ENCODE results near the gene GOLGA6L9. TPM values are rescaled to one million over a fixed set of nuclear protein-coding genes. Genes with fewer than 3 reads are reported as not detected.
"Not testable (repeated sequence)": the region's sequence is repeated elsewhere in the genome, so short reads cannot be mapped to it uniquely, and the experiment has no call there.

GOLGA6L9 gene
- total RNA-seq, 3 donors from 2014 or later = 3.4 to 5.0 (median 3.9) TPM

DNA sequence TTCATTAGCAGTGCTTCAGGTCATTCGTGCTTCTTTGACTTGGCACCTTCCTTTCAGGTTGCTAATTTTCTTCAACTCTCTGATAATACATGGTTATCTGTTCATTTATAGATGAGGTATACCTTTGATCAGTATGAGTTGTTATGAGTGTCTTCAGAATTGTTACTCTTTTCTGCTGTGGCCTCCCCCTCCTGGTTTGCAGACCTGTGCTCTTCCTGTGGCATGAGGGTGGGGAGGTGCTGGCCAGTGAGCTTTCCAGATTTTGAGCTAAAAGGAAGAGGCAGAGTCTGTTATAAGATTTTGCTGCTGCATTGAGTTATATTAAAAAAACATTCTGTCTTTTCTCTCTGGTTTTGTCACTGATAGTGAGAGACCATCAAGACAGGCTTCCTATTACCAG lies 30.8 kb upstream of the GOLGA6L9 start:
- TF ChIP-seq CTCF (IDR thresholded peaks at IDR 0.05) = no peak
- no peak for ATAC-seq
- intact Hi-C loops (cut with DNase I, micrococcal nuclease) = no loop called here

DNA sequence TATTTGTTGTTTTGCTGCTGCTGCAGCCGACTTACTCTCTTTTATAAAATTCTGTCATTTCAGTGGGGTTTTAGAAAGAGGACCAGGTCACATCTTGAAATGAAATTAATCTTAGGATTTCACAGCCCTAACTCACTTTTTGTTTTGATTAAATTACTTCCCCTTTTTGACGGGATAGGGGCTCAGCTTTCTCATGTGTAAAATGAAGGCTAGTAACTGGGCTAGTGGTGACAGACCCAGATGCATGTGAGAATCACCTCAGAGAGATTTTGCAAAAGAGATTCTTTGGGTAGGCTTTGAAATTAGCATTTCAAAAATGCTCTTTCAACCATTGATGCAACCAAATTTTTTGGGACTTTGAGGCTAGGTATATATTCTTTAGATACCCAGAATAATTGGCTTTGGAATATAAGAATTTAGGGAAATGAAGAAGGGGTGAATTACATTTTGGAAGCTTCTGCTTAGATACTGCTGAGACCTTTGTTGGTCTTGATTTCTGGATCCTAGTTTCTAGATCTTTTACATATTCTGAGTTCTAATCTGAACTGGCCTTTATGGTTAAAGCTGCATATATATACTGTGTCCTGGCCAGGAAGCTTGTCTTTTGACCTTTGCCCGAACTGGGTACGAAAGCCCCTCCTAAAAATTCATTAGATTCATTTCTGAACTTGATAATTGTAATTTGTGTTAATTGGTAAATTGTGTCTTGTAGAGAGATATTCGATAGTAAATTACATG lies 30.1 kb upstream of the GOLGA6L9 start:
- H3K4me3 ChIP-seq; H3K36me3 ChIP-seq (ENCODE audit: low read depth); H3K4me1 ChIP-seq (ENCODE audit: low read depth); ATAC-seq; H3K9me3 ChIP-seq; intact Hi-C loops (cut with DNase I, micrococcal nuclease); DNase-seq: not testable (repeated sequence)

More for the DNA sequence above, 30.8 kb upstream of the GOLGA6L9 start:
- no peaks in the 10 kb centered on the region for H3K36me3 ChIP-seq (ENCODE audit: low read depth)
- no peak for DNase-seq
- no peak overlapping the region for H3K4me3 ChIP-seq
- no peaks in the 10 kb centered on the region for H3K9me3 ChIP-seq
- no peaks in the 10 kb centered on the region for H3K4me1 ChIP-seq (ENCODE audit: low read depth)

DNA sequence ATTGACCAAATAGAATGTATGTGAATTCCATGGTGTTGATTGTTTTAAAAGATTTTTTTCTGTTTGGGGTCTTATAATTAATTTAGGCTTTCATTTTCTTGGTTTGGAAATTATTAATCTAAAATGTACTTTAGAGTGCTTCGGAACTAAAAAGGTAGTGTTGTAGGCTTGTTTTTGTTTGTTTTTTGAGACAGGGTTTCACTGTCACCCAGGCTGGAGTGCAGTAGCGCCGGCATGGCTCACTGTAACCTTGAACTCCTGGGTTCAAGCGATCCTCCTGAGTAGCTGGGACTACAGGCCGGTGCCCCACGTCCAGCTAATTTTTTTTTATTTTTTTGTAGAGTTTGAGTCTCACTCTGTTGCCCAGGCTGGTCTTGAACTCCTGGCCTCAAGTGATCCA lies 27.7 kb upstream of the GOLGA6L9 start:
- H3K4me3 ChIP-seq; H3K36me3 ChIP-seq (ENCODE audit: low read depth); H3K4me1 ChIP-seq (ENCODE audit: low read depth); H3K9me3 ChIP-seq; ATAC-seq; intact Hi-C loops (cut with DNase I, micrococcal nuclease); DNase-seq: not testable (repeated sequence)

- intact Hi-C loops (cut with DNase I, micrococcal nuclease); ATAC-seq; DNase-seq; H3K4me3 ChIP-seq; H3K4me1 ChIP-seq (ENCODE audit: low read depth); H3K36me3 ChIP-seq (ENCODE audit: low read depth); H3K9me3 ChIP-seq: not testable (repeated sequence)
These were observed 27.3 kb upstream of the GOLGA6L9 start for GRCh38 chr15:82402341-82402740.

DNA sequence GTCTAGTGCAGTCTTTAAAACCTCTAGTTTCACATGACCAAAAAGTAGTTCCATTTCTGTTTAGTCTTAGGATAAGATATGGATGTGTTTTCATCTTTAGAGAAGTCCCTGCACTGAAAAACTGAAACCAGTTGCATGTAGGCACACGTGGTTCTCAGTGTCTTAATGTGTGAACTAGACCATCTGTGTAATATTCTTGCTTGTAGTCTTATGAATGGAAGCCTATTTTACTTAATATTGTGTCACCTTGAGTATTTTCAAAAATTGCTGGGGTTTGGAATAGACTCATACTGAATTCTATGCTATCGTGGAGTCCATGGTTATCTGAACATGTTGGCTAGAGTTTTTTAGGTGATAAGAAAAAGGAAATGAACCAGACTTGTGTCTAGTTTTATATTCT lies 23.4 kb upstream of the GOLGA6L9 start:
- ATAC-seq; H3K36me3 ChIP-seq (ENCODE audit: low read depth); H3K4me3 ChIP-seq; H3K4me1 ChIP-seq (ENCODE audit: low read depth); intact Hi-C loops (cut with DNase I, micrococcal nuclease); H3K9me3 ChIP-seq; DNase-seq: not testable (repeated sequence)

DNA sequence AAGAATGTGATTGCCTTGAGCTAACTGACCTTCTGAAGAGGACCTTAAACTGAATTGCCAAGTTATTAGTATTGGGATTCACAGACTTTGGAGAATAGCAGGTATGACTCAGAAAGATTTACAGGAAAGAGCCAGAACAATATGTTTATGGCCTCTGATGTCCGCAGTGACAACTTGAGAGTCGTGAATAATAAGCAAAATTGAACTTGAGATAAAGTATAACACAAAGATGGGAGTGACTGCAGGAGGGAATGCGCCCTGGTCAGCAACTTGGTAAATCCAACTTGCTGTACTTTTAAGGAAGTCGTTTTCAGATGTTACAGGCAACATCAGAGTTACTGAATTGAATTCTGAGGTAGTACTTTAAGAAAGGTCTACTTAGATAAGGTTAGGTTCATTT lies 19.3 kb upstream of the GOLGA6L9 start:
- intact Hi-C loops (cut with DNase I, micrococcal nuclease); DNase-seq; H3K4me1 ChIP-seq (ENCODE audit: low read depth); H3K9me3 ChIP-seq; ATAC-seq; H3K4me3 ChIP-seq; H3K36me3 ChIP-seq (ENCODE audit: low read depth): not testable (repeated sequence)

DNA sequence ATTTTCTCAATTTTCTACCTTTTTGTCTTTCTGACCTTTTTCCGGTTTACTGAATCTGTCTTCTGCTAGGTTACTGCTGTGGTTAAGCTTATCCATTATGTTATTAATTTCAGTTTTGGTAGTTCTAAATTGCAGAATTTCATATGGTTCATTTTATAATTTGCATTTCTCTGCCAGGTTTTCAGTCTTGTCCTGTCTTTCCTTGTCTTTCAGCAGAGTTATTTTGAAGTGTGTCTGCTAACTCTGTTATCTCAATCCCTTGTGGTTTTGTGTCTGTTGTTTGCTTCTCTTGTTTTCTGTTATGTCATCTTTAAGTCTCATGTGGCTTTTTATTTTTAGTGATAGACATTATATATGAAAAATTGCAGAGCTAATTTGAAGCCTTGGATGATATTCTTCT lies 18.0 kb upstream of the GOLGA6L9 start:
- H3K9me3 ChIP-seq; H3K4me3 ChIP-seq; H3K4me1 ChIP-seq (ENCODE audit: low read depth); ATAC-seq; intact Hi-C loops (cut with DNase I, micrococcal nuclease); H3K36me3 ChIP-seq (ENCODE audit: low read depth); DNase-seq: not testable (repeated sequence)

DNA sequence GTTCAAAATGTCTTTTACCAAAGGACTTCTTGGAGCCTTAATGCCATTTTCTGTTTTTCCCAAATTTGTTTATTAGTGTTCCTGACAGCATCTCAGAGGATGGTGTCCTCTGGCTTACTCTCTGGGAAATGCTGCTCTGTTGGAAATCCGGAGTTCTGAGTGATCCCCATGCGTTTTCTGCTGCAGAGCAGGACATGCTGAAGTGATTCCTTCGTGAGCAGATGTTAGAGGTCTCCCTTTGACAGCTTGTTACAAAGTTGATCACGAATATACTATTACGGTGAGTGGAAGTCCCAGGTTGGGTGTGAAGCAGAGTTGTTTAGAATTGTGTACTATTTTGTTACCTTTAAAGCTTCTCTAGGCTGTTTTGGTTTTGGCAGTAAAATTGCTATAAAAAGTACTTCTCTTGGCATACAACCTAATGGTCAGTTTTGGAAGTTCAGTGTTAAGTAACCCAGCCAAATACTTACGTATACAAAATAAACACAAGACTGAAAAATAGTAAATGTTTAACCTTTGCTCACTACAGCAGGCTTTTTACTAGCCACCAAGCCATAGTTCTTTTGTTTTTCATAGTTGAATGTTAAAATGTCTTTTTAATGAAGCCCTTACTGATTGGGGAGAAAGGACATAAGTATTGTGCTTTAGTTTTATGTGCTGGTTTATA lies 15.0 kb upstream of the GOLGA6L9 start:
- intact Hi-C loops (cut with DNase I, micrococcal nuclease); H3K4me1 ChIP-seq (ENCODE audit: low read depth); H3K36me3 ChIP-seq (ENCODE audit: low read depth); DNase-seq; H3K4me3 ChIP-seq; H3K9me3 ChIP-seq: not testable (repeated sequence)
- peak; percentile 80 for ATAC-seq

DNA sequence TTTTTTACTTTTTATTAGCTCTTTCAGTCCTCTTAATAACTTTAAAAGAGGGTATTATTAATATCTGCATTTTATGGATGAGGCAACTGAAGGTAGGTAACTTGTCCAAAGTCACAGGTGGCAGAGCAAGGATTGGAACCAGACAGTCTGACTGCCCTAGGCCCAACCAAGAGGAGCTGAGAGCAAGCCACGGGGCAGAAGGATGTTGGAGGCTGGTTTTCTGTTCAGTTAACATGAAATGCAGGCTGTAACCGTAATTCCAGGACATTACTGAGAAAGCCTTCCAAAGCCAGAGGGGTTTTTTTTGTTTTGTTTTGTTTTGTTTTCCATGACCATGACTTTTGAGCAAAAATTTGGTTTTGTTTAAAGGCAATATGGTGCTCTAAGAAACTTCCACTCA lies 9.1 kb upstream of the GOLGA6L9 start:
- H3K36me3 ChIP-seq (ENCODE audit: low read depth); intact Hi-C loops (cut with DNase I, micrococcal nuclease); H3K4me3 ChIP-seq; DNase-seq; H3K9me3 ChIP-seq; ATAC-seq; H3K4me1 ChIP-seq (ENCODE audit: low read depth): not testable (repeated sequence)

DNA sequence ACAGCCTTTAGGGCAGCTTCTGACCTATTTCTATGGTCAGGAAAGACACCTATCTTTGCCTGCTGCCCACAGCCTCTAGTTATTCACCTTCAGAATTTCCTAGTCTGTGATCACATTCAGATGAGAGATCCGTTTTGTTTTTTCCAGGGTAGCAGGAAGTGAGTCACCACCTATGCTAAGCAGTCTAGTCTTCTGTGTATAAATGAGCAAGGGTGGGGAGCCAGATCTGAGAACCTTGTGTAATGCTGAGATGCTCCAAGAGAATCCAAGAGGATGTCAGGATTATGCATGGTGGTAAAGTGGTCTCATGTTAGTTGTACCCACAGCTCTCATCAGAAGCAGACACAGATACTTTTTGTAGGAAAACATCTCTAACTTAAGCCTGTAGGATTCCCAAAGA lies 8.7 kb upstream of the GOLGA6L9 start:
- intact Hi-C loops (cut with DNase I, micrococcal nuclease); H3K4me3 ChIP-seq; ATAC-seq; H3K4me1 ChIP-seq (ENCODE audit: low read depth); H3K9me3 ChIP-seq; DNase-seq; H3K36me3 ChIP-seq (ENCODE audit: low read depth): not testable (repeated sequence)

GRCh38 chr15:82427117-82427516 lies 2.5 kb upstream of the GOLGA6L9 start:
- H3K36me3 ChIP-seq (ENCODE audit: low read depth); ATAC-seq; H3K4me3 ChIP-seq; intact Hi-C loops (cut with DNase I, micrococcal nuclease); H3K9me3 ChIP-seq; DNase-seq; H3K4me1 ChIP-seq (ENCODE audit: low read depth): not testable (repeated sequence)

DNA sequence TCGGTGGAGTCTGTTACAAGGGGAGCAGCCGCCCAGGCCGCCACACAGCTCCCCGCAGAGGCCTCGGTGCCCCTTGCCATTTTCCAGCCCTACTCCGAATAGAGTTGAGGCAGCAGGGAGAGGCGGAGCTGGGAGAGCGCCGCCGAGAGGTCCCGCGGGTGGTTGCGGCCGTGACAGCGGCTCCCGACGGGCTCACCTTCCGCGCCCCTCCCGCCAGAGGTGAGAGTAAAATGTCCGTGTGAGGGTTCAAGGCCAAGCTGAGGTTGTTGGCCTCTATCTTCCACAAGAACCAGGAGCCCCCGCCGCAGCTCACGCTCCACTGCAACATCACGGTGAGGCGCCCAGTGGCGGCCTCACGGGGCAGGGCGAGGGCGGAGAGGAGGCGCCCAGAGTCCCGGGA lies 15.8 kb downstream of the GOLGA6L9 start:
- peak; percentile 24 to 57 (median 34) for DNase-seq
- H3K36me3 ChIP-seq (ENCODE audit: low read depth); H3K4me1 ChIP-seq (ENCODE audit: low read depth); ATAC-seq; H3K9me3 ChIP-seq; H3K4me3 ChIP-seq; intact Hi-C loops (cut with DNase I, micrococcal nuclease): not testable (repeated sequence)

GRCh38 chr15:82457336-82457735 lies 27.7 kb downstream of the GOLGA6L9 start:
- intact Hi-C loops (cut with DNase I, micrococcal nuclease); H3K4me1 ChIP-seq (ENCODE audit: low read depth): not testable (repeated sequence)

More at GRCh38 chr15:82457336-82457735, 27.7 kb downstream of the GOLGA6L9 start:
- not testable (repeated sequence) for DNase-seq; H3K9me3 ChIP-seq; ATAC-seq; H3K4me3 ChIP-seq; H3K36me3 ChIP-seq (ENCODE audit: low read depth)

Data from mucosa of descending colon (tissue), 3 donors.